ENCODE data around the gene TRABD2B.

- no peak for TF ChIP-seq CTCF (IDR thresholded peaks at IDR 0.05)
- TF ChIP-seq POLR2A (IDR thresholded peaks at IDR 0.05): no peak
Measured at GRCh38 chr1:47827109-47827508, 170.1 kb downstream of the TRABD2B start.
